B cell (primary cell): ENCODE results near the gene ZNF627.

Source experiments
- CTCF ChIP-seq: fragments of 200-600 bp; IDR thresholded peaks from one replicate; pipeline ENCODE4 v1.8.0; 2022; ENCODE audit warnings: antibody characterized with exemption, mild to moderate bottlenecking
- EZH2 ChIP-seq: IDR thresholded peaks from 2 replicates; pipeline ENCODE4 v1.6.1; 2012; ENCODE audit warnings: borderline replicate concordance, low read depth, mild to moderate bottlenecking, moderate library complexity, low read length; ENCODE audit not compliant: insufficient read depth, poor library complexity, severe bottlenecking

GRCh38 chr19:11611730-11612129 is 14.4 kb downstream of the ZNF627 start:
- TF ChIP-seq CTCF (no peak), EZH2 (no peak)
